ENCODE data around the gene PPP2R2C.

Gene PPP2R2C

DNA sequence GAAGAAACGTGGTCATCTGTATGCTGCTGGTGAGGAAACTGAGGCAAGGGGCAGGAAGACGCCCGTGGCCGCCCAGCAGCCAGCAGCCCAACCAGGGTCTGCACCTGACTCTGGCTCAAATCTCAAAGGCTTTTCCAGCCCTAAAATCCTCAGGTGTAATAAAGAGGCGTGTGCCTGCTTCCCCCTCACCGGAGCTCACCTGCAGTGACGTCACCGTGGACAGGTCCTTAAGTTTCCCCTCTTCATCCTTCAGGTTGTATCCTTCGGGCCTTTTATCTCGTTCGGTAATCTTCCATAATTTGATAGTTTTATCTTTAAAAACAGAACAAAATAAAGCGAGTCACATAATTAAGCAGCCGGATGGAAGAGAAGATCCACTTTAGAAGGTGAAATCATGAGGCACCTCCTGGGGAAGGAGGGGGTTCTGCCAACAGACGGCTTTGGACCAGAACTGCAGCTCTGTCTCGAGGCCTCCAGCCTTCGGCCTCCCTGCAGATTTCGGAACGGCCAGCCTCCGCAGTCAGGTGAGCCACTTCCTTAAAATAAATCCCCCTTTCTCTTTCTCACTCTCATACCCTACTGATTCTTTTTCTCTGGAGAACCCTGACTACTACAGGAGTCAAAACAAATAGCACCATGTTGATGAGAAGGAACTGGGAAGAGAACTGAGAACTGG, 96.7 kb downstream of the PPP2R2C start:
- DNase-seq = no peak

GRCh38 chr4:6374575-6374974, 97.8 kb downstream of the PPP2R2C start:
- no peak for DNase-seq

DNA sequence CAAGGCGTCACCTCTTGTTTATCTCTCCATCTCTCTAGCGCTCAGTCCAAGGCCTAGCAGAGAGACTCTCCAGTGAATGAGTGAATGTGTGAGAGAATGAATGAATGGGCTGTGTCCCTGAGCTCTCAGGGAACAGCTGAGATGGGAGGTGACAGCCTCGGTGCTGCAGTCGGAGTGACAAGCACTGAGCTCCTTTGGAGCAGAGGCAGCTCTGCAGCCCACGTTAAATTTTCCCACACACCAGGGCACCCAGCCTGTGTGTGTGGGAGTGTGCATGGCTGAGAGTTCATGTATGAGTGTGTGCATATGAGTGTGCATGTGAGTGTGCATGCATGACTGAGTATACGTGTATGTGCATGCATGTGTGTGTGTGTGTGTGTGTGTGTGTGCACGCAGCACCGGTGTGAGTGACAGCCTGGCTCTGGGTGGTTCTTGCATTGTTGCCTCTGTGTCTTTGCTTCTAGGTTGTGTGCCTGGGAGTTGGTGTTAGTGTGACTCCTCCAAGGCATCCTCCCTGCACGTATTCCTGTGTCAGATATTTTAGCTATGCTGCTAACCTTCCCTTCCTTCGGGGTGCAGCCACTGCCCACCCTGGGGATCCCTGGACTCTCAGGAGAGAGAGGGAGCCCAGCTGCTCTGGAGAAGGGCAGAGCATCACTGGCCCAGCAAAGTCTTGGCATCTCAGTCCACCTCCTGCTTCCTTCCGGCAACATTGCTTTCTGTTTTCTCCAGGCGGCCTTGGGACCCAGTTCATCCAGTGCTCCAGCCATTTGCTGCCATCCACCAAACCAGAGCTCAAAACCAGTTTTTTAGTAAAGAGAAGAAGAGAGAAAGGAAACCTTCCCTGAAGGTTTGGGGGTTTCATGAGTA, 98.6 kb downstream of the PPP2R2C start:
- DNase-seq = no peak

DNA sequence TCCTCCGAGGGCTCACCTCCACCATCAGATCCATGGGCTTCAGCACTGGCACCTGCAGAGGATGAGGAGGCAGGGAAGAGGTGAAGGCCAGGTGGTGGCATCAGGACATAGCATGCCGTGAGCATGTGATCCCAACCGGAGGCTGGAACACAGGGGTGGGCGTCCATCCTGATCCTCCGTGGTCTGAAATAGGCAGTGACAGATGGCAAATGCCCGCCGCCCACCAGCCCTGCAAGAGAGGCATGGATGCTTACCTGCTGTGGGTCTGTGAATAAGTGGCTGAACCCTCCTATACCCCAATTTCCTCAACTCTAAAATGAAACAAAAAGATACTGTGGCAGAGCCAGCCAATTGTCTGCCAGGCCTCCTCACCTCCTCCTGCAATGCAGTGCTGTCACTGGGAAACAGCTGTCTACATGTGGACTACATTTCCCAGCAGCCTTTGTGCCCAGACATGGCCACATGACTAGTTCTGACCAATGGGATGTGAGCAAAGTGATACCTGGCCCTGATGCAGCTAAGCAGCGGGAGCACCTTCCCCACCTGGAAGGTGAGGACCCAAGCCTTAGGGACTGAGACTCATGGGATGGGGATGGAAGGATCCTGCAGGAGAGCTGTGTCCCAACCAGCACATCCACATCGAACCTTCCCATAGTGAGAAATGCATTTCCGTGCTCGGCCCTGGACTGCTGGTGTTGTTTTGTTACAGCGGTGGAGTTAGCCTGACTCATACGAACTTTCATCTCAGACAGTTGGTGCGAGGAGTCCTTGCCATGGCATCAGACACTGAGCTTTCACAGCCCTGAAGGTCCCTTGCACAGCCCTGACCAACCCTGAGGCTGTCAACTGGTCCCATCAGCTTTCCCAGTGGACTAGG, 99.5 kb downstream of the PPP2R2C start:
- DNase-seq = no peak

GRCh38 chr4:6371812-6372211, 100.6 kb downstream of the PPP2R2C start:
- DNase-seq = no peak

DNA sequence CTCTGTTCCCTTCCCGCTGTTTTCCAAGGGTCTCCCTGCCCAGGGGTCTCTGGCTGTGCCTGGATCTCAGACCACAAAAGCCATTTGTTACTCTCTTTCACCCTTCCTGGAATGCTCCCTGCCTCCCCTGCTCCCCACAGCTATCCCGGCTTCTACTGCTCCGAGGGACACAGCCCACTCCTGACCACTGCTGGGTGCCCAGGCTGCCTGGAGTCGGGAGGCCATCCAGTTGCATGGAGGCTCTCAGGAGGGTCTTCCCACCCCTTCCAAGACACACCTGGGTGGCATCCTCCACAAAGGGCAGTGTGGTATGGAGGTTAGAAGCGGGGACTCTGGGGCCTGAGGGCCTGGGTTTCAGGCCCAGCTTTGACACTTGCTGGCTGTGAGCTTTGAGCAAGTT, 101.1 kb downstream of the PPP2R2C start:
- no peak for DNase-seq

GRCh38 chr4:6369924-6370645, 102.3 kb downstream of the PPP2R2C start:
- no peak for DNase-seq

DNA sequence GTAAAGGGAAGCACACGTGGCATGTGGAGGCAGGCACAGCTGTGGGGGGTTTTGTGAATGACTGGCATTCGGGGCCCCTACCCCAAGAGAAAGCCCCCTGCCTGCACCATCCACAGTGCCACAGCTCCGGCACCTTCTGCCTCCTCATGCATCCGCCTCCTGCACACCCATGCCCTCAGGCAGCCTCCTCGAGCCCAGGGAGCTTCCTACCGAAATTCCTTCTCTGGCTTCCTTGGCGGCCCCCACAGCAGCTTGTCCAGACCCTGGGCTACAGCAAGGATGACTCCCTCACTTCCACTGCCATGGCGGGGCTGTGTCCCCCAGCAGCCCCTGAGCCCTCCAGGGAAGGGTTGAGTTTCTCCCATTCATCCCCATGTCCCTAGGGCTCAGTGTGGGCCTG, 102.9 kb downstream of the PPP2R2C start:
- DNase-seq = no peak

DNA sequence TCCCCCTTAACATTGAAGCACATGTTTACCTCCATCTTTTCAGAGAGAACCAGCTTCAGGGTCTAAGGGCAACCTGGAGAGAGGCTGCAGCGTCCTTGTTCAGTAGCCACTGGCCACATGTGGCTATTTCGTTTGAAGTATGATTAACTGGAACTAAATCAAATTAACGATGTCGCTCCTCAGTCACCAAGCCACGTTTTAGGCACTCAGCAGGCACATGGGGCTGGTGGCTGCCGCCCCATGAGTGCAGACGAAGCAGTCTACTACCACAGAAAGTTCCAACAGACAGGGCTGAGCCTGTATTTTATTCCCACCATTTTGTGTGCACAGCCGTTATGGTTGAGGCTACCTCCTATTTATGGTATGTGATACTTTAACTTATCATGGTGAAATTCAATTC, 103.4 kb downstream of the PPP2R2C start:
- no peak for DNase-seq

- DNase-seq = no peak
Observed at GRCh38 chr4:6368601-6369000, 103.8 kb downstream of the PPP2R2C start.

GRCh38 chr4:6368096-6368495, 104.3 kb downstream of the PPP2R2C start:
- no peak for DNase-seq

DNA sequence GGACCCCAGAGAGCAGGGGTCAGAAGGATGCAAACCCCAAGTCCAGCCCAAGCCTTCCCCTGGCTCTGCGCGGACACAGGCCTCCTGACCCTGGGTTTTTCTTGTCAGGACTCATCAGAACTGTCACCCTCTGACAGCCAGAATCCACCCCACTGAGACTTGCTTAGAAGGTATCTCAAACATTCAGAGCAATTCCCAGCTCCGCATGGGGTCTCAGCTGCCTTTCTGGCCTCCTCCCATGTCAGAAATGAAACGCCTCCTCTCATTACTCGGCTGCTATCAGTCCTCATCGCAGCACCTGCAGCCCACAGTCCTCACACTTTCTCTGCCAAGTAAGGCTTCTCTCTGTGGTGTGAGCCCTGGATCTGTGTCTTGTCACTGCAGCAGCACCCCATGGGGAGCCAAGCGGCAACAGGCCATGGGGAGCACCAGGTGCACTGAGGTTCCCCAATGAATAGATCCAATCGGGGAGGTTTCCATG, 105.0 kb downstream of the PPP2R2C start:
- no peak for DNase-seq

DNA sequence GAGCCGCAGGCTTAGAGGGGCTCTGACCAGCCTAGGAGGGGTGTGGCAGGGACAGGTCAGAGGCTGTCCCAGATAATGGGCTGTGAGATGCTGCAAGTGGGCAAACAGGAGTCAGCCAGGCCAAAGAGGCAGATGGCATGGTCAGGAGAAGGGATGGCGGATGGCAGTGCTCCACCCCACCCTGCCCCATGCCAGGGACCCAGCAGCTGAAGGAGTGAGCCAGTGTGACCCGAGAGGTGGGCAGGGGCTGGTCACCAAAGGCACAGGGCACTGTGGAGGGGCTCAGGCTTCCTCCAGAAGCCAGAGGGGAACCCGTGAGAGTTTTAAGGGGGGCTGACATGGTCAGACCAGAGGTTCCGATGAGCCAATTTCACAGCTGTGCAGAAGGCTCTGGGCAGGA, 105.8 kb downstream of the PPP2R2C start:
- DNase-seq = no peak

DNA sequence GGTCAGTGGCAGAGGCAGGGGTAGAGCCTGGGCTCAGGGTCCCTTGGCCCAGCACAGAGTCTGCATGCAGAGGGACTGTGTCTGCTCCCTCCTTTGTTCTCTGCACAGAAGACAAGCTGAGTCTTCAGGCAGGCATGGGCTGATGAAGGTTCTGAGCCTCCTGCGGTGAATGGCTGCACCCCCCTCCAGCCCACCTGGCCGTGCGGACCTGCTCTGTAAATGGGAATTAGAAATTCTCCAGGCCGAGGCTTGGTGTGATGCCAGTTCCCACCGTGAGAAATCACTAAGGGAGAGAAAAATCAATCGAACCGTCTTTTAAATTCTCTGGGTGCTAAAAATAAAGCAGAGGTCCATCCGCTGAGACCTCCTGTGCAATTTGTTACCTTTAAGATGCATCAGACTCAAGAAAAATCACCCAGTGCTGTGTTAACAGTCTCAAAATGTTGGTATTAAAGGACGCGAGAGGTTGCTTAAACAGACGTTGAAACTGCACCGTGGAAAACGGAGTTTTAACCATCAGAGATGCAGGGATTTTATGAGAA, 106.8 kb downstream of the PPP2R2C start:
- no peak for DNase-seq

- no peak for DNase-seq
Observed at GRCh38 chr4:6364581-6364980, 107.8 kb downstream of the PPP2R2C start.

DNA sequence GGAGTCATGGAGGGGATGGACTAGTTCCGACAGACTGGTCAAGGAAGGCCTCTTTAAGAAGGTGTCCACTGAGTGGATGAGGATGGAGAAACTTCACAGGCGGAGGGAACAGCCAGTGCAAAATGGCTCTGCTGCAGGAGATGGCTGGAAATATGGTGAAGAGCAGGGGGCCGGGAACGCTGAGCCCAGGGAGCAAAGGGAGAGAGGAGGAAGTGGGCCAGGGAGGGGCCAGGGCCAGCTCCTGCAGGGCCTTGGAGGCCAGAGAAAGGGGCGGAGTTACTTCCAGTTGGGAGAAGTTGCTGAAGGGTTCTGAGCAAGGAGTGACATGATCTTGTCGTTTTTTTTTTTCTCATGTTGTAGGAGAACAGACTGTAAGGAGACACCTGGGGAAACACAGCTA, 108.3 kb downstream of the PPP2R2C start:
- DNase-seq = no peak

DNA sequence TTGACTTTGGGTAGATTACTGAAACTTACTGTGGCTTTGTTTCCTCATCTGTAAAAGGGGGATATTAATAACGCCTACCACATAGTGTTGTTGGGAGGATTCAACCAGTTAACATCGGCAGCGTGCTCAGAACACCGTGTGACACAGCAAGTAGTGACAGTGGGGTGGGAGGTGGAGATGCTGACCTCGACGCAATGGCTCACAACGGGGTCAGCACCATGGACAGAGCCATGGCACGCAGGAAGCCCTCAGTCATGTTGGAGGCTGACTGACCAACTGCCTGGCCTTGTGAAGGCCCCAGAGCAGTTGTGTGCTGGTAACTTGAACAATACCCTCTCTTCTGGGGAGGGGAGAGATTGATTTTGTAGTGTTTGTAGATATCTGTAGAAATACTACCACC, 109.5 kb downstream of the PPP2R2C start:
- no peak for DNase-seq

GRCh38 chr4:6362243-6362885, 110.0 kb downstream of the PPP2R2C start:
- no peak for DNase-seq

- DNase-seq = no peak
Observed at GRCh38 chr4:6361076-6361784, 111.2 kb downstream of the PPP2R2C start.

DNA sequence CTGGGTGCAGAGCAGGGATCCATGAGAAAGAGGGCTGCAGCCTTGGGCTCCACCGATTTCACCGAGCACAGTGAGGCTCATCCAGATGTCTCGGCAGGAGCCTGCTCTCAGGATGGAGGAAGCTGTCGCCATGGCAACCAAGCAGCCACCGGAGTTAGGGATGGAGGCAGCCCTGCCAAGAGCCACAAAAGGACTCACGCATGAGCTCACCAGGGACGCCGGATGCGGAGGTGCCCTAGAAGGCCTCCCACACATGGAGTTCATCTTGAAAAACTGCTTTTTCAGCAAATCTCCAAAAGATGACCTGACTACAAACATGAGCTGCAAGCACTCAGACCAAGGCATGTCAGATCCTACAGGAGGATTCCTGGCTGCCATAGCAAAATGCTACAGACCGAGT, 112.0 kb downstream of the PPP2R2C start:
- no peak for DNase-seq

All from NCI-H226 (cell line).